HL-60 (cell line): ENCODE measurements around the gene DAGLB.

Source experiments
- DNase-seq, 2 experiments: peaks; one replicate each; pipeline ENCODE4 v3.0.0-alpha.2; 2010 to 2020; ENCODE audit warnings: low read depth in 1 of 2, low spot score in 1 of 2
- H3K27ac ChIP-seq: fragments of 250-450 bp; sonication (Bioruptor Pico); replicated peaks from 2 replicates; pipeline ENCODE4 v1.5.1; 2020; ENCODE audit warnings: mild to moderate bottlenecking, moderate library complexity
- H3K27me3 ChIP-seq: fragments of 250-450 bp; sonication (Bioruptor Pico); 2 replicates; pipeline ENCODE4 v1.5.1; 2021; ENCODE audit warnings: mild to moderate bottlenecking, moderate library complexity; ENCODE audit not compliant: insufficient read depth, poor library complexity, severe bottlenecking
- H3K4me3 ChIP-seq: replicated peaks from 2 replicates; pipeline ENCODE4 v1.5.1; 2011; ENCODE audit warnings: mild to moderate bottlenecking, control low read depth, low read length; ENCODE audit not compliant: insufficient read depth
- CTCF ChIP-seq: IDR thresholded peaks from one replicate; pipeline ENCODE4 v1.5.1; 2011; ENCODE audit warnings: low read length, control low read depth, inconsistent platforms; ENCODE audit not compliant: insufficient read depth
- GABPA ChIP-seq: IDR thresholded peaks from 2 replicates; pipeline ENCODE4 v1.6.1; 2012; ENCODE audit warnings: low read depth
- POLR2AphosphoS5 ChIP-seq: IDR thresholded peaks from 2 replicates; pipeline ENCODE4 v1.6.1; 2012; ENCODE audit warnings: low read depth
- REST ChIP-seq: IDR thresholded peaks from 2 replicates; pipeline ENCODE4 v1.6.1; 2012; ENCODE audit warnings: low read depth; ENCODE audit not compliant: insufficient replicate concordance
- SPI1 ChIP-seq: IDR thresholded peaks from 2 replicates; pipeline ENCODE4 v1.6.1; 2012; ENCODE audit warnings: low read depth, mild to moderate bottlenecking, borderline replicate concordance

Gene DAGLB

GRCh38 chr7:6432781-6433180 is 15.0 kb downstream of the DAGLB start:
- H3K4me3 ChIP-seq, result no peak overlapping the region
- H3K27ac ChIP-seq, result peak overlapping the region; percentile 87
- DNase-seq, result no peak
- H3K27me3 ChIP-seq, result no peaks in the 10 kb centered on the region
- no peak for TF ChIP-seq SPI1
- TF ChIP-seq REST, result no peak
- no peak for TF ChIP-seq GABPA
- TF ChIP-seq CTCF, result no peak
- TF ChIP-seq POLR2AphosphoS5, result no peak

- DNase-seq, result no peak
- H3K4me3 ChIP-seq, result no peak overlapping the region
- no peak overlapping the region for H3K27ac ChIP-seq
- TF ChIP-seq CTCF (no peak), POLR2AphosphoS5 (no peak), REST (no peak), GABPA (no peak), SPI1 (no peak)
- no peaks in the 10 kb centered on the region for H3K27me3 ChIP-seq
Measured at GRCh38 chr7:6430974-6431373, 16.8 kb downstream of the DAGLB start.

- TF ChIP-seq GABPA (no peak), REST (no peak), SPI1 (no peak), CTCF (no peak), POLR2AphosphoS5 (no peak)
- Histone ChIP-seq H3K4me3 (no peak overlapping the region), H3K27ac (no peak overlapping the region), H3K27me3 (no peaks in the 10 kb centered on the region)
- no peak for DNase-seq
Measured at GRCh38 chr7:6430271-6430940, 17.3 kb downstream of the DAGLB start.
